ENCODE data around the gene CRIP2. TPM values are rescaled to one million over a fixed set of nuclear protein-coding genes. Genes with fewer than 3 reads are reported as not detected.
A peak's percentile ranks its signal among the peaks of the same experiment; 100 is the strongest.

CRIP2 gene
- total and polyA plus RNA-seq, 2 donors (not counting 1 experiment from before 2014, with no cell fraction given), result 6.0 to 81.6 TPM

DNA sequence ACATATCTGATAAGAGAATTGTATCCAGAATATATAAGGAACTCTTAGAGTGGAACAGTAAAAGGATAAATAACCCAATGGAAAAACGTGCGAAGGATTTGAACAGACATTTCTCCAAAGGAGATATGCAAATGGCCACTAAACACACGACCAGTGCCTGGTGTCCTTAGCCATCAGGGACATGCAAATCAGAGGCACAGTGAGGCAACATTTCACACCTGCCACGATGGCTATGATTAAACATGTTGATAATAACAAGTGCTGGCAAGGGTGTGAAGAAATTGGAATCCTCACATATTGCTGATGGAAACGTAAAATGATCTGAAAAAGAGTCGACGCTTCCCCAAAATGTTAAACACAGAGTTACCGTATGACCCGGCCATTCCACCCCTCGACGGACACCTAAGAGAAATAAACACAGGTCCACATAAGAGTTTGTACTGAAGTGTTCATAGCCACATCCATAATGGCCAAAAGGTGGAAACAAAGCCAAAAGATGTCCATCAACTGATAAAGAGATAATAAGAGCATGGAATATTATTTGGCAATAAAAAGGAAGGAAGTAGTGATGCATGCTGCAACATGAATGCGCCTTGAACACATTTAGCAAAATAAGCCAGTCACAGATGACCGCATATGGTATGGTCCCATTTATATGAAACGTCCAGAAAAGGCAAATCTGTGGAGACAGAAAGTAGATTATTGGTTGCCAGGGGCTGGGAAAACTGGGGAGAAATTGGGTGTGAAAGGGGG lies 45.5 kb downstream of the CRIP2 start:
- Histone ChIP-seq H3K4me1 (ENCODE audit: control insufficient read depth in 2 of 2, insufficient read depth in 2 of 2, low read length in 2 of 2) (no peaks in the 10 kb centered on the region), H2AFZ (ENCODE audit: insufficient read depth, low read depth, low read length, poor library complexity, severe bottlenecking) (no peak overlapping the region), H3K27ac (ENCODE audit: low read length in 2 of 2) (no peak overlapping the region), H4K20me1 (ENCODE audit: control insufficient read depth, insufficient read depth, low read length, poor library complexity, severe bottlenecking) (no peaks in the 10 kb centered on the region), H3K79me2 (ENCODE audit: control insufficient read depth, insufficient read depth, low read length) (no peaks in the 10 kb centered on the region), H3K36me3 (replicated peaks in 1 of 2; ENCODE audit: control extremely low read depth in 1 of 2, control insufficient read depth in 1 of 2, extremely low read depth in 1 of 2, insufficient read depth in 2 of 2, low read length in 1 of 2) (no peaks in the 10 kb centered on the region), H3K4me3 (ENCODE audit: control extremely low read depth in 1 of 5, extremely low read depth in 1 of 5, insufficient read depth in 1 of 5, low read depth in 2 of 5, low read length in 4 of 5) (no peak overlapping the region), H3K9ac (ENCODE audit: low read length) (no peak overlapping the region), H3K27me3 (replicated peaks in 1 of 4; ENCODE audit: control extremely low read depth in 1 of 4, control insufficient read depth in 3 of 4, insufficient read depth in 4 of 4, low read length in 3 of 4) (peaks cover 0 to 12% (median 5%) of the 10 kb centered on the region in 4 experiments), H3K9me3 (ENCODE audit: control extremely low read depth in 1 of 3, control insufficient read depth in 2 of 3, insufficient read depth in 1 of 3, low read length in 2 of 3) (no peaks in the 10 kb centered on the region), H3K4me2 (replicated peaks; ENCODE audit: low read depth, low read length, poor library complexity, severe bottlenecking) (no peak overlapping the region)
- intact Hi-C loops (cut with micrococcal nuclease), result no loop called here
- ChIA-PET CTCF (interaction anchor here (0.7 kb wide), 1 partner anchor 22 kb away, joined by 3 read pairs; no protein-coding TSS in a partner anchor), POLR2A (interaction anchor here (0.6 to 0.7 kb wide), 2 partner anchors 424 to 534 kb away, joined by 5 to 11 read pairs; partner anchors contain the start of gene CLBA1)
- Mint-ChIP-seq H3K4me3 (no peak overlapping the region), H3K4me1 (peaks cover 2% of the 10 kb centered on the region), H3K27ac (no peak overlapping the region), H3K27me3 (peaks cover 31% of the 10 kb centered on the region), H3K9me3 (ENCODE audit: insufficient read depth) (no peaks in the 10 kb centered on the region)
- DNase-seq (no peak), ATAC-seq (ENCODE audit: low read depth) (no peak)
- WGBS (ENCODE audit: insufficient coverage), result 77% methylated on average over 10 of the region's 14 CpGs
- TF ChIP-seq, protein P1, sequence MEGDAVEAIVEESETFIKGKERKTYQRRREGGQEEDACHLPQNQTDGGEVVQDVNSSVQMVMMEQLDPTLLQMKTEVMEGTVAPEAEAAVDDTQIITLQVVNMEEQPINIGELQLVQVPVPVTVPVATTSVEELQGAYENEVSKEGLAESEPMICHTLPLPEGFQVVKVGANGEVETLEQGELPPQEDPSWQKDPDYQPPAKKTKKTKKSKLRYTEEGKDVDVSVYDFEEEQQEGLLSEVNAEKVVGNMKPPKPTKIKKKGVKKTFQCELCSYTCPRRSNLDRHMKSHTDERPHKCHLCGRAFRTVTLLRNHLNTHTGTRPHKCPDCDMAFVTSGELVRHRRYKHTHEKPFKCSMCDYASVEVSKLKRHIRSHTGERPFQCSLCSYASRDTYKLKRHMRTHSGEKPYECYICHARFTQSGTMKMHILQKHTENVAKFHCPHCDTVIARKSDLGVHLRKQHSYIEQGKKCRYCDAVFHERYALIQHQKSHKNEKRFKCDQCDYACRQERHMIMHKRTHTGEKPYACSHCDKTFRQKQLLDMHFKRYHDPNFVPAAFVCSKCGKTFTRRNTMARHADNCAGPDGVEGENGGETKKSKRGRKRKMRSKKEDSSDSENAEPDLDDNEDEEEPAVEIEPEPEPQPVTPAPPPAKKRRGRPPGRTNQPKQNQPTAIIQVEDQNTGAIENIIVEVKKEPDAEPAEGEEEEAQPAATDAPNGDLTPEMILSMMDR (IDR thresholded peaks at IDR 0.05), result no peak

DNA sequence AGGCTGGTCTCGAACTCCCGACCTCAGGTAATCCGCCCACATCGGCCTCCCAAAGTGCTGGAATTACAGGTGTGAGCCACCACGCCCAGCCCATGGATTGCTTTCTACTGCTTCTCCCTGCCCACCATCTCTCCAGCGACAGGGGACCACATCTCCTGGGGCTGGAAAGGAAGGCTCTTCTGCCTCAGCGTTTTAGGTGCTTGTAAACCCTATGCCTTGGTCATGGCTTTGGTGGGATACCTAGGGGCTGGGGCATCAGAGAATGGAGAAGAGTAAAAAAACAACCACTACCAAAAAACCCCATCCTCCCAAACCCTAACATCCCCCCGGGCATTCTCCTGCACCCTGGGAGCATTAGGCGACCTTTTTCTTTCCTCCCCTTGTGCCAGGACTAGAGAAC lies 50.7 kb downstream of the CRIP2 start:
- Histone ChIP-seq H3K4me3 (ENCODE audit: control extremely low read depth in 1 of 5, extremely low read depth in 1 of 5, insufficient read depth in 1 of 5, low read depth in 2 of 5, low read length in 4 of 5) (no peak overlapping the region), H4K20me1 (ENCODE audit: control insufficient read depth, insufficient read depth, low read length, poor library complexity, severe bottlenecking) (peaks cover 14% of the 10 kb centered on the region), H3K27ac (ENCODE audit: low read length in 2 of 2) (no peak overlapping the region), H3K4me1 (ENCODE audit: control insufficient read depth in 2 of 2, insufficient read depth in 2 of 2, low read length in 2 of 2) (peaks cover 36 to 38% of the 10 kb centered on the region in 2 donors), H3K4me2 (replicated peaks; ENCODE audit: low read depth, low read length, poor library complexity, severe bottlenecking) (no peak overlapping the region), H3K9me3 (ENCODE audit: control extremely low read depth in 1 of 3, control insufficient read depth in 2 of 3, insufficient read depth in 1 of 3, low read length in 2 of 3) (peaks cover 0 to 6% (median 0%) of the 10 kb centered on the region in 3 donors), H2AFZ (ENCODE audit: insufficient read depth, low read depth, low read length, poor library complexity, severe bottlenecking) (no peak overlapping the region), H3K36me3 (replicated peaks in 1 of 2; ENCODE audit: control extremely low read depth in 1 of 2, control insufficient read depth in 1 of 2, extremely low read depth in 1 of 2, insufficient read depth in 2 of 2, low read length in 1 of 2) (no peaks in the 10 kb centered on the region), H3K9ac (ENCODE audit: low read length) (no peak overlapping the region), H3K27me3 (replicated peaks in 1 of 4; ENCODE audit: control extremely low read depth in 1 of 4, control insufficient read depth in 3 of 4, insufficient read depth in 4 of 4, low read length in 3 of 4) (peaks cover 0 to 40% (median 9%) of the 10 kb centered on the region in 4 experiments), H3K79me2 (ENCODE audit: control insufficient read depth, insufficient read depth, low read length) (no peaks in the 10 kb centered on the region)
- H3K4me1 Mint-ChIP-seq, result peaks cover 24% of the 10 kb centered on the region
- peak overlapping the region; percentile 76 for H3K4me3 Mint-ChIP-seq
- H3K27ac Mint-ChIP-seq, result no peak overlapping the region
- H3K27me3 Mint-ChIP-seq, result peaks cover 2% of the 10 kb centered on the region
- ChIA-PET CTCF (no interaction called here), POLR2A (no interaction called here)
- no peak for ATAC-seq (ENCODE audit: low read depth)
- WGBS (ENCODE audit: insufficient coverage), result 92% methylated on average over 4 of the region's 9 CpGs
- no peak for DNase-seq
- no peak for TF ChIP-seq EZH2 (IDR thresholded peaks at IDR 0.05; ENCODE audit: borderline replicate concordance, insufficient read depth, low read depth, low read length, poor library complexity, severe bottlenecking)
- TF ChIP-seq, protein P1 (IDR thresholded peaks at IDR 0.05), result no peak
- intact Hi-C loops (cut with micrococcal nuclease), result loop anchor here (5.0 kb wide), 1 partner anchor 323 kb away; no protein-coding TSS in a partner anchor
- no peaks in the 10 kb centered on the region for H3K9me3 Mint-ChIP-seq (ENCODE audit: insufficient read depth)

Data from B cell (primary cell).